OCI-LY7 (cell line): ENCODE measurements around the gene TSPAN17. TPM values are rescaled to one million over a fixed set of nuclear protein-coding genes. Genes with fewer than 3 reads are reported as not detected.

ENCODE experiments used
- BruUV-seq: library from RNA; stranded (reverse); fragments of 400-500 nt; replicated peaks from 2 replicates; lab custom pipeline; 2021; lab: Mats Ljungman, UMichigan
- CTCF ChIA-PET: fragments of 300-600 bp; sonication (Branson Sonifier 250); formaldehyde crosslinking; loops from one replicate; lab custom pipeline; 2022; ENCODE audit warnings: antibody characterized with exemption; ENCODE audit not compliant: unreplicated experiment; lab: Charles Lee
- POLR2A ChIA-PET: fragments of 300-600 bp; sonication (Branson Sonifier 250); formaldehyde crosslinking; loops from one replicate; lab custom pipeline; 2022; ENCODE audit warnings: antibody characterized with exemption; lab: Charles Lee
- DNase-seq: peaks from one replicate; pipeline ENCODE4 v3.0.0-alpha.2; 2015; ENCODE audit warnings: low spot score
- H2AFZ ChIP-seq: fragments of 200-600 bp; sonication (generic), shearing (Covaris generic); 2 replicates; pipeline ENCODE4 v1.6.1; 2014; ENCODE audit warnings: mild to moderate bottlenecking, antibody characterized with exemption, low read length, moderate library complexity
- H3K27ac ChIP-seq: fragments of 200-600 bp; sonication (generic); 2 replicates; pipeline ENCODE4 v1.5.1; 2014; ENCODE audit warnings: mixed run types, low read depth, mild to moderate bottlenecking, moderate library complexity, low read length, inconsistent platforms; ENCODE audit not compliant: poor library complexity, severe bottlenecking
- H3K36me3 ChIP-seq: fragments of 200-600 bp; sonication (generic); 2 replicates; pipeline ENCODE4 v1.6.1; 2014; ENCODE audit warnings: mild to moderate bottlenecking, antibody characterized with exemption, low read length, moderate library complexity, mixed read lengths; ENCODE audit not compliant: insufficient read depth
- H3K4me1 ChIP-seq: fragments of 200-600 bp; sonication (generic); 2 replicates; pipeline ENCODE4 v1.5.1; 2014; ENCODE audit warnings: mild to moderate bottlenecking, low read length; ENCODE audit not compliant: insufficient read depth, poor library complexity, severe bottlenecking
- H3K4me2 ChIP-seq: fragments of 200-600 bp; sonication (generic); 2 replicates; pipeline ENCODE4 v1.6.1; 2014; ENCODE audit warnings: mild to moderate bottlenecking, low read length
- H3K4me3 ChIP-seq: fragments of 200-600 bp; sonication (generic); 2 replicates; pipeline ENCODE4 v1.5.1; 2014; ENCODE audit warnings: mild to moderate bottlenecking, low read depth, low read length; ENCODE audit not compliant: poor library complexity, severe bottlenecking
- H3K79me2 ChIP-seq: fragments of 200-600 bp; sonication (generic); 2 replicates; pipeline ENCODE4 v1.6.1; 2016; ENCODE audit warnings: low read depth, mild to moderate bottlenecking, low read length, moderate library complexity, mixed read lengths; ENCODE audit not compliant: insufficient read depth
- H3K9me2 ChIP-seq: fragments of 200-600 bp; sonication (generic); 2 replicates; pipeline ENCODE4 v1.6.1; 2016; ENCODE audit warnings: mild to moderate bottlenecking, low read length, mixed read lengths; ENCODE audit not compliant: insufficient read depth
- H3K9me3 ChIP-seq: fragments of 200-600 bp; sonication (generic); 2 replicates; pipeline ENCODE4 v1.6.1; 2014; ENCODE audit warnings: mild to moderate bottlenecking, mixed run types, low read length, mixed read lengths
- H4K20me1 ChIP-seq: fragments of 200-600 bp; sonication (generic); 2 replicates; pipeline ENCODE4 v1.6.1; 2014; ENCODE audit warnings: mild to moderate bottlenecking, antibody characterized with exemption, low read length, moderate library complexity, mixed read lengths; ENCODE audit not compliant: insufficient read depth
- CTCF ChIP-seq: fragments of 200-600 bp; sonication (generic); conservative IDR thresholded peaks from 2 replicates; pipeline ENCODE4 v1.5.1; 2014; ENCODE audit warnings: mild to moderate bottlenecking, antibody characterized with exemption, low read length, moderate library complexity, mixed read lengths
- EZH2phosphoT487 ChIP-seq: fragments of 200-600 bp; sonication (generic); IDR thresholded peaks from 2 replicates; pipeline ENCODE4 v1.6.1; 2018; ENCODE audit warnings: low read depth, borderline replicate concordance, mild to moderate bottlenecking, mixed run types, antibody characterized with exemption, low read length, moderate library complexity, mixed read lengths
- intact Hi-C: fragments of 100-400 bp; cut with micrococcal nuclease; formaldehyde crosslinking; loops from one replicate; pipeline ENCODE4 v1.10.0; 2022; ENCODE audit not compliant: unreplicated experiment
- total RNA-seq, 2 experiments: library from RNA; depleted of rRNA in 1 of 2; stranded (reverse); fragments of >200 nt in 1 of 2; shearing (Covaris generic) in 1 of 2; gene quantifications; 2 replicates each; pipeline ENCODE4 v1.2.3, GENCODE V29; 2014 to 2022

The TSPAN17 gene
- total RNA-seq, 2 experiments from 2014 or later: 9.3 to 23.3 TPM

- TF ChIP-seq EZH2phosphoT487: no peak
- ChIA-PET POLR2A (interaction anchor here (0.6 kb wide), 1 partner anchor 201 kb away, joined by 3 read pairs; no protein-coding TSS in a partner anchor), CTCF (interaction anchor here (0.8 kb wide), 1 partner anchor 15 kb away, joined by 3 read pairs; no protein-coding TSS in a partner anchor)
- Histone ChIP-seq H4K20me1 (no peaks in the 10 kb centered on the region), H3K4me3 (no peak overlapping the region), H3K4me1 (peaks cover 24% of the 10 kb centered on the region), H3K9me2 (no peaks in the 10 kb centered on the region), H2AFZ (no peak overlapping the region), H3K4me2 (no peak overlapping the region), H3K79me2 (no peaks in the 10 kb centered on the region), H3K36me3 (no peaks in the 10 kb centered on the region), H3K9me3 (no peaks in the 10 kb centered on the region), H3K27ac (no peak overlapping the region)
- DNase-seq: no peak
- intact Hi-C loops: loop anchor here (5.0 kb wide), 1 partner anchor 657 kb away; the partner anchor contains the start of genes PRELID1 and RAB24
- no TSS peak for BruUV-seq
Observed at GRCh38 chr5:176644878-176645670, 2.2 kb upstream of the TSPAN17 start.

- intact Hi-C loops: loop anchor here (2.0 to 5.0 kb wide), 2 partner anchors 229 to 656 kb away; partner anchors contain the start of genes CLTB, PRELID1 and RAB24
- peak overlapping the region; percentile 86 for H3K4me3 ChIP-seq
Observed at GRCh38 chr5:176646049-176646706, 1.1 kb upstream of the TSPAN17 start.

More at GRCh38 chr5:176646049-176646706, 1.1 kb upstream of the TSPAN17 start:
- Histone ChIP-seq H3K79me2 (no peaks in the 10 kb centered on the region), H3K9me3 (no peaks in the 10 kb centered on the region), H3K4me2 (peak overlapping the region; percentile 63), H3K9me2 (no peaks in the 10 kb centered on the region), H3K36me3 (no peaks in the 10 kb centered on the region), H2AFZ (peak overlapping the region; percentile 49; the same call in 1 of the 2 replicates), H3K27ac (peak overlapping the region; percentile 42), H3K4me1 (peaks cover 24% of the 10 kb centered on the region), H4K20me1 (no peaks in the 10 kb centered on the region)
- BruUV-seq: no TSS peak
- ChIA-PET CTCF (no interaction called here), POLR2A (interaction anchor here (0.9 to 2.3 kb wide), 4 partner anchors 12 to 36 kb away, joined by 3 to 15 read pairs (median 6); partner anchors contain the start of genes EIF4E1B and SNCB)
- no peak for TF ChIP-seq EZH2phosphoT487
- no peak for TF ChIP-seq CTCF
- DNase-seq: no peak
